Transverse colon (tissue), 4 donors: ENCODE data around the gene CADM1. TPM values are rescaled to one million over a fixed set of nuclear protein-coding genes. Genes with fewer than 3 reads are reported as not detected.

ENCODE experiments used
- DNase-seq: peaks from one replicate; pipeline ENCODE4 v3.0.0-alpha.2; 2019
- H3K27ac ChIP-seq, 4 donors: fragments of 200-600 bp; sonication (generic); 2 replicates each; pipeline ENCODE4 v1.5.1; 2016 to 2018; ENCODE audit warnings: inconsistent platforms in 4 of 4
- H3K27me3 ChIP-seq: fragments of 200-600 bp; sonication (generic); 2 replicates; pipeline ENCODE4 v1.5.1; 2017; ENCODE audit warnings: inconsistent platforms
- H3K36me3 ChIP-seq, 4 donors: fragments of 200-600 bp; sonication (generic); 2 replicates each; pipeline ENCODE4 v1.5.1; 2017 to 2019; ENCODE audit warnings: inconsistent platforms in 4 of 4
- H3K4me1 ChIP-seq, 4 donors: fragments of 200-600 bp; sonication (generic); 2 replicates each; pipeline ENCODE4 v1.5.1; 2017 to 2020; ENCODE audit warnings: inconsistent platforms in 4 of 4
- H3K4me3 ChIP-seq, 4 donors: fragments of 200-600 bp; sonication (generic); 1 replicate in 1 of 4; 2 replicates in 3 of 4; pipeline versions ENCODE4 v1.5.1 to v1.6.1; 2017 to 2019; ENCODE audit warnings: inconsistent platforms in 4 of 4
- H3K9me3 ChIP-seq, 2 donors: fragments of 200-600 bp; sonication (generic); 2 replicates each; pipeline ENCODE4 v1.5.1; 2017 to 2019; ENCODE audit warnings: inconsistent platforms in 2 of 2
- CTCF ChIP-seq, 5 experiments: fragments of 200-600 bp in 3 of 5; fragments of 450-650 bp in 2 of 5; sonication (generic) in 3 of 5; IDR thresholded peaks; 1 replicate in 2 of 5; 2 replicates in 3 of 5; pipeline ENCODE4 v1.5.1; 2016 to 2017; ENCODE audit warnings: antibody characterized with exemption in 5 of 5, inconsistent platforms in 3 of 5, mild to moderate bottlenecking in 2 of 5, moderate library complexity in 1 of 5
- EP300 ChIP-seq: sonication (generic); formaldehyde crosslinking; IDR thresholded peaks from one replicate; pipeline ENCODE4 v1.6.1; 2017; ENCODE audit warnings: antibody characterized with exemption, low read depth
- POLR2A ChIP-seq: fragments of 450-650 bp; IDR thresholded peaks from one replicate; pipeline ENCODE4 v1.6.1; 2016; ENCODE audit warnings: antibody characterized with exemption, mild to moderate bottlenecking, moderate library complexity
- POLR2AphosphoS5 ChIP-seq, 3 donors: sonication (generic); formaldehyde crosslinking; IDR thresholded peaks; one replicate each; pipeline ENCODE4 v1.6.1; 2016; ENCODE audit warnings: antibody characterized with exemption in 3 of 3
- WGBS, 2 donors: methylation state at CpG; one replicate each; pipeline ENCODE4 v1.1.5; 2018; ENCODE audit warnings: low coverage in 1 of 2; 5-methylcytosine and 5-hydroxymethylcytosine counted together
- in situ Hi-C, 4 donors: fragments of 200-750 bp; cut with MboI; loops; one replicate each; pipeline versions ENCODE4 v1.15.0 to v1.15.1; 2017; ENCODE audit warnings: low sequenced_read_pairs in 3 of 4, low pct_ligation_motif_present in 1 of 4, low pct_unique_long_range_greater_than_20kb in 1 of 4
- intact Hi-C: fragments of 100-400 bp; cut with DNase I; formaldehyde crosslinking; loops from one replicate; pipeline ENCODE4 v1.15.1; 2023; ENCODE audit warnings: low total_unique reads
- total RNA-seq, 4 donors: library from RNA; depleted of rRNA; stranded (reverse); fragments of >200 nt; gene quantifications; one replicate each; pipeline ENCODE4 v1.1.0, GENCODE V29; 2016

CADM1 gene
- total RNA-seq, 4 donors from 2014 or later, result 2.8 to 6.4 (median 3.7) TPM

DNA sequence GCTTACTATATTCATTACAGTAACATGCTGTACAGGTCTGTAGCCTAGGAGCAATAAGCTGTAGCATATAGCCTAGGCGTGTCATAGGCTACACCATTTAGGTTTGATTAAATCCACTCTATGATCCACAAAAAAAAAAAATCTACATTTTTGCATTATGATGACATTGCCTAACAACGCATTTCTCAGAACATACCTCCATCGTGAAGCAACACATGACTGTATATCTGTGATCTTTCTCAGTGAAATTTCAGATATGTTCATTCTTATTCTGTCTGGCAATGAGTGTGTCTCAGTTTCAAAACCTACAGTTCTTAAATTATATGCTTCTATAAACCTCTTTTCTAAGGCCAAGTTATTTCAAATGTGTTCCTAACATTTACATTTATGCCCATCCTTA, 140.3 kb downstream of the CADM1 start:
- TF ChIP-seq EP300, result no peak
- 84 to 86% methylated on average over 3 of the region's 3 CpGs for WGBS, 2 donors
- Histone ChIP-seq H3K27ac (no peak overlapping the region), H3K9me3 (no peaks in the 10 kb centered on the region), H3K4me3 (no peak overlapping the region), H3K36me3 (no peaks in the 10 kb centered on the region), H3K4me1 (no peaks in the 10 kb centered on the region), H3K27me3 (no peaks in the 10 kb centered on the region)
- DNase-seq, result no peak
- intact Hi-C loops (no loop called here), in situ Hi-C loops (no loop called here)

DNA sequence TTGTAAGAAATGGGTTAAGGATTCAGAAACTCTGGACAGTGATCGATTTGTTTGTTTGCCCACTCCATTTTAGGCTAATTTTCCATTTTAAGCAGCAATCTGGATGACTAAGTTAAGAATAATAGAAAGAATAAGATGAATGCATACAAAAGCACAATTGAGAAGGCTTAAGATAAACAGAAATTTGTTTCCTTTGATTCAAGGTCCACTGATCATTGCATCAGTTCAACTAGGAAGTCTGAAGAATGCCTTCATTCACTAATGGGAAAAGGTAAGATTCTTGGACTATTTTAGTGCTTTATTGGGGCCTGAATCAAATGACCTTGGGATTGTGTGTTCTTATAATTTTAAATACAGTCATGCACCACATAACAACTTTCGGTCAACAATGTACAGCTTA, 140.8 kb downstream of the CADM1 start:
- Histone ChIP-seq H3K4me1 (no peaks in the 10 kb centered on the region), H3K27me3 (no peaks in the 10 kb centered on the region), H3K9me3 (no peaks in the 10 kb centered on the region), H3K27ac (no peak overlapping the region), H3K4me3 (no peak overlapping the region), H3K36me3 (no peaks in the 10 kb centered on the region)
- intact Hi-C loops, result no loop called here
- DNase-seq, result no peak
- no peak for TF ChIP-seq POLR2AphosphoS5 (IDR thresholded peaks at IDR 0.05)
- TF ChIP-seq POLR2A, result no peak
- no peak for TF ChIP-seq EP300
- TF ChIP-seq CTCF (IDR thresholded peaks at IDR 0.05), result no peak
- in situ Hi-C loops, result no loop called here
- 82 to 86% methylated on average over 2 of the region's 2 CpGs for WGBS, 2 donors

DNA sequence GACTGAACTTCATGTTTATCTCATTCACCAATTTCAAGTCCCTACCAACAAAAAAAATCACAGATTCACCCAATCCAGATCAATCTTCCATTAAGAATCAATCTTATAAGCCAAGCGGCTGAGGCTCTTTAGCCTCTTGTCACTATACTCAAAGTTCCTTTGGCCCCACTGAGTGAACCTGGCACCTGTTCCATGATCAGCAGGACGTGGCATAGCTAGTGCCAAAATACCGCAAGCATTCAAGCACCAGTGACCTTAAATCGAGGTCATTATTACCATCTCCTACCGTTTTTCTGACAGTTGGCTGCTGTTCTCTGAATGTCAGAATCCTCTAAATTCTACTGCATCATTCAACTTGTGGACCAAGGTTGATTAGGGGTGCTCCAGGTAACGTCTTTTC, 141.2 kb downstream of the CADM1 start:
- H3K27me3 ChIP-seq, result no peaks in the 10 kb centered on the region
- H3K4me1 ChIP-seq, result no peaks in the 10 kb centered on the region
- no peak for TF ChIP-seq CTCF (IDR thresholded peaks at IDR 0.05)
- no peak for TF ChIP-seq EP300
- TF ChIP-seq POLR2AphosphoS5 (IDR thresholded peaks at IDR 0.05), result no peak
- no peak for TF ChIP-seq POLR2A
- no peak overlapping the region for H3K27ac ChIP-seq
- 85 to 88% methylated on average over 4 to 6 of the region's 6 CpGs for whole genome bisulfite sequencing, 2 donors
- H3K9me3 ChIP-seq, result no peaks in the 10 kb centered on the region
- intact Hi-C loops (no loop called here), in situ Hi-C loops (no loop called here)
- no peak overlapping the region for H3K4me3 ChIP-seq
- DNase-seq, result no peak
- no peaks in the 10 kb centered on the region for H3K36me3 ChIP-seq

GRCh38 chr11:115361025-115361424, 143.2 kb downstream of the CADM1 start:
- H3K27ac ChIP-seq, result no peak overlapping the region
- 95 to 100% methylated on average over 1 of the region's 1 CpG for WGBS, 2 donors
- in situ Hi-C loops (no loop called here), intact Hi-C loops (no loop called here)
- H3K9me3 ChIP-seq, result no peaks in the 10 kb centered on the region
- DNase-seq, result no peak
- H3K36me3 ChIP-seq, result no peaks in the 10 kb centered on the region
- TF ChIP-seq CTCF (IDR thresholded peaks at IDR 0.05) (no peak), POLR2A (no peak), POLR2AphosphoS5 (IDR thresholded peaks at IDR 0.05) (no peak), EP300 (no peak)
- no peaks in the 10 kb centered on the region for H3K27me3 ChIP-seq
- H3K4me1 ChIP-seq, result no peaks in the 10 kb centered on the region
- H3K4me3 ChIP-seq, result no peak overlapping the region

DNA sequence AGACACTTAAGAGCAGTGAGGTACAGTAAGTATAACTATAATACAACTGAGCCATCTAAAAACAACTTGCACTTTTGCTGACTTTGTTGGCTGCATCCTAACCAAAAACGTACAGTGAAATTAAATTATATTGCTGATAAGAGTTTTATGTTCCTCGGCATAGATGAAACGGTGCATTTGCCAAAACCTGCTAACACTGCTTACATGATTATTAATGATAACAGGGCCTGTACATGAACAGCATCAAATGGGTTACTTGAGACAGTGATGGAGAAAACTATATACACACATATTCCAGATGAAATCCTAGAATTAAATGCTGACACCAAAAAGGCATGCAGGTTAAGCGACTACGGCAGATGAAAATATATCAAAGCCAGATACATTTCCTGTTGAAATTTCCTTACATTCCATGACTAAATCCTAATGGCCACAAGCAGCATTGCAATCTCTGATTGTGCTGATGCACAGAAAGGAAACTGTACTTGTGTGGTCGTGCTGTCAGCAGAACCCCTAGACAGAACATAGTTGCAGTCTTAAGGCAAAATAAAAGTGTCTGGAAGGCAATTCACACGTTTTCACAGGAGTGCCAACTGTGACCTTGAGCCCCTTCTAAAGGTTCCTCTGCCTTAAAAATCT, 143.9 kb downstream of the CADM1 start:
- Histone ChIP-seq H3K36me3 (no peaks in the 10 kb centered on the region), H3K27me3 (no peaks in the 10 kb centered on the region), H3K9me3 (no peaks in the 10 kb centered on the region), H3K4me3 (no peak overlapping the region), H3K27ac (no peak overlapping the region), H3K4me1 (no peaks in the 10 kb centered on the region)
- intact Hi-C loops, result no loop called here
- TF ChIP-seq EP300 (no peak), CTCF (IDR thresholded peaks at IDR 0.05) (no peak), POLR2AphosphoS5 (IDR thresholded peaks at IDR 0.05) (no peak), POLR2A (no peak)
- 62 to 72% methylated on average over 6 to 7 of the region's 7 CpGs for WGBS, 2 donors
- in situ Hi-C loops, result no loop called here
- no peak for DNase-seq
